ENCODE measurements around the gene DSCAML1. TPM values are rescaled to one million over a fixed set of nuclear protein-coding genes. Genes with fewer than 3 reads are reported as not detected.

The DSCAML1 gene
- total RNA-seq, 1 experiment from 2014 or later, result 0.15 TPM

GRCh38 chr11:117458275-117459122, 338.5 kb downstream of the DSCAML1 start:
- no peaks in the 10 kb centered on the region for H3K4me1 ChIP-seq (ENCODE audit: insufficient read depth, low read length)
- peaks cover 14% of the 10 kb centered on the region in 2 experiments for H3K9me3 Mint-ChIP-seq
- no peak overlapping the region for H3K4ac ChIP-seq (ENCODE audit: low read depth, low read length)
- no peak overlapping the region for H3K4me3 Mint-ChIP-seq
- no peak overlapping the region for H3K18ac ChIP-seq (ENCODE audit: insufficient read length, low read depth, low read length)
- H3K27me3 Mint-ChIP-seq (ENCODE audit: low read depth), result peaks cover 10% of the 10 kb centered on the region
- H2AK5ac ChIP-seq (ENCODE audit: insufficient read length, low read length), result no peak overlapping the region
- H4K20me1 ChIP-seq (ENCODE audit: control insufficient read depth, insufficient read depth, insufficient read length), result peaks cover 2% of the 10 kb centered on the region
- no CpG with 5 or more reads among the region's 22 CpGs for WGBS (ENCODE audit: extremely low coverage, insufficient read length, low lambda C conversion rate)
- no peak overlapping the region for H2BK120ac ChIP-seq (ENCODE audit: low read depth, low read length, poor library complexity, severe bottlenecking)
- no peaks in the 10 kb centered on the region for H3K79me1 ChIP-seq (ENCODE audit: insufficient read depth, low read depth, low read length, poor library complexity, severe bottlenecking)
- H3K4me2 ChIP-seq (ENCODE audit: insufficient read depth, insufficient read length, low read length), result no peak overlapping the region
- no peak overlapping the region for H2BK20ac ChIP-seq (ENCODE audit: low read depth, low read length, poor library complexity, severe bottlenecking)
- H2BK15ac ChIP-seq (ENCODE audit: low read depth, low read length), result no peak overlapping the region
- H3K14ac ChIP-seq (ENCODE audit: insufficient read depth, low read length), result no peak overlapping the region
- H3K23ac ChIP-seq (ENCODE audit: insufficient read length, low read depth, low read length), result no peak overlapping the region
- no peaks in the 10 kb centered on the region for H3K23me2 ChIP-seq (ENCODE audit: insufficient read length, low read depth, low read length, poor library complexity, severe bottlenecking)
- DNase-seq, result no peak
- no peak overlapping the region for H2BK5ac ChIP-seq (ENCODE audit: insufficient read length, low read length)
- no peak overlapping the region for H4K91ac ChIP-seq (ENCODE audit: insufficient read length, low read depth, low read length)
- H3K9ac ChIP-seq (ENCODE audit: extremely low read depth, insufficient read length, low read length), result no peak overlapping the region
- no peaks in the 10 kb centered on the region for H3K27me3 ChIP-seq (ENCODE audit: insufficient read depth, low read length)
- no peak overlapping the region for H2AFZ ChIP-seq (ENCODE audit: low read length)
- peak overlapping the region in 1 of 3 experiments; percentile 59; a peak in 3 of 7 replicates for H3K27ac Mint-ChIP-seq
- H2BK12ac ChIP-seq (ENCODE audit: insufficient read length, low read depth, low read length), result no peak overlapping the region
- TF ChIP-seq, protein P1, sequence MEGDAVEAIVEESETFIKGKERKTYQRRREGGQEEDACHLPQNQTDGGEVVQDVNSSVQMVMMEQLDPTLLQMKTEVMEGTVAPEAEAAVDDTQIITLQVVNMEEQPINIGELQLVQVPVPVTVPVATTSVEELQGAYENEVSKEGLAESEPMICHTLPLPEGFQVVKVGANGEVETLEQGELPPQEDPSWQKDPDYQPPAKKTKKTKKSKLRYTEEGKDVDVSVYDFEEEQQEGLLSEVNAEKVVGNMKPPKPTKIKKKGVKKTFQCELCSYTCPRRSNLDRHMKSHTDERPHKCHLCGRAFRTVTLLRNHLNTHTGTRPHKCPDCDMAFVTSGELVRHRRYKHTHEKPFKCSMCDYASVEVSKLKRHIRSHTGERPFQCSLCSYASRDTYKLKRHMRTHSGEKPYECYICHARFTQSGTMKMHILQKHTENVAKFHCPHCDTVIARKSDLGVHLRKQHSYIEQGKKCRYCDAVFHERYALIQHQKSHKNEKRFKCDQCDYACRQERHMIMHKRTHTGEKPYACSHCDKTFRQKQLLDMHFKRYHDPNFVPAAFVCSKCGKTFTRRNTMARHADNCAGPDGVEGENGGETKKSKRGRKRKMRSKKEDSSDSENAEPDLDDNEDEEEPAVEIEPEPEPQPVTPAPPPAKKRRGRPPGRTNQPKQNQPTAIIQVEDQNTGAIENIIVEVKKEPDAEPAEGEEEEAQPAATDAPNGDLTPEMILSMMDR (conservative IDR thresholded peaks at IDR 0.05), result no peak
- H4K5ac ChIP-seq (ENCODE audit: insufficient read length, low read depth, low read length), result no peak overlapping the region
- H3K79me2 ChIP-seq (ENCODE audit: insufficient read depth, low read length), result no peaks in the 10 kb centered on the region
- H3K36me3 Mint-ChIP-seq (ENCODE audit: insufficient read depth in 1 of 3, low read depth in 3 of 3), result peaks cover 3 to 14% (median 5%) of the 10 kb centered on the region in 3 experiments; a peak in 4 of 7 replicates
- H3K27ac ChIP-seq (ENCODE audit: insufficient read length, low read depth, low read length), result no peak overlapping the region
- no peak overlapping the region for H4K8ac ChIP-seq (replicated peaks; ENCODE audit: insufficient read length, low read depth, low read length)
- no peak overlapping the region for H3K56ac ChIP-seq (ENCODE audit: insufficient read length, low read depth, low read length)
- no peak overlapping the region for H3T11ph ChIP-seq (ENCODE audit: low read length)
- H3K4me1 Mint-ChIP-seq, result peaks cover 0 to 10% of the 10 kb centered on the region in 2 experiments; a peak in 3 of 4 replicates
- H3K9me3 ChIP-seq (ENCODE audit: control insufficient read depth, low read depth, low read length), result peaks cover 4% of the 10 kb centered on the region

All from H9 (cell line).